Uterus (tissue), 2 donors: ENCODE measurements around the gene EPHB6.

Experiments
- POLR2A ChIP-seq, 2 donors: fragments of 450-650 bp; IDR thresholded peaks; one replicate each; pipeline ENCODE4 v1.6.1; 2016; ENCODE audit warnings: antibody characterized with exemption in 2 of 2, mild to moderate bottlenecking in 1 of 2, moderate library complexity in 1 of 2
- TF ChIP-seq, protein P1 (sequence below), 4 experiments: fragments of 200-600 bp in 2 of 4; fragments of 450-650 bp in 2 of 4; sonication (generic) in 2 of 4; IDR thresholded peaks; one replicate each; pipeline ENCODE4 v1.5.1; 2016 to 2019; ENCODE audit warnings: antibody characterized with exemption in 4 of 4, mild to moderate bottlenecking in 2 of 4, moderate library complexity in 1 of 4

DNA sequence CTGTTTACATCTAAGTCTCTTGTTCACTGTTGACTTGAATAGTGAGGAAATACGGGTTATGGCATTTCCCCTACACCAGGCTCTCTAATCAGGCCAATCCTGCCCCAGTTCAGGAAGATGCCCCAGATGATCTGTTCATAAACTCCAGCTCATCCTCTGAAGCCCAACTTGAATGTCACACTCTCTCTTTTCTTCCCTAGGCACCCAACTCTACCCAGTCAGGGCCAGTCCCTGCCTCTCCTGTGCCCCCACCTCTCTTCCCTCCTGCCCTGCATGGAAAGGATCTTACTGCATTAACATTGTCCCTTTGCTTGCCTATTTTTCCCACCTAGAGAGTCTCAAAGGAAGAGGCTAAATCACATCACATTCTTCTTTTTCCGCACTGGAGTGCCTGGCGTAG is 41.3 kb downstream of the EPHB6 start:
- TF ChIP-seq, protein P1, sequence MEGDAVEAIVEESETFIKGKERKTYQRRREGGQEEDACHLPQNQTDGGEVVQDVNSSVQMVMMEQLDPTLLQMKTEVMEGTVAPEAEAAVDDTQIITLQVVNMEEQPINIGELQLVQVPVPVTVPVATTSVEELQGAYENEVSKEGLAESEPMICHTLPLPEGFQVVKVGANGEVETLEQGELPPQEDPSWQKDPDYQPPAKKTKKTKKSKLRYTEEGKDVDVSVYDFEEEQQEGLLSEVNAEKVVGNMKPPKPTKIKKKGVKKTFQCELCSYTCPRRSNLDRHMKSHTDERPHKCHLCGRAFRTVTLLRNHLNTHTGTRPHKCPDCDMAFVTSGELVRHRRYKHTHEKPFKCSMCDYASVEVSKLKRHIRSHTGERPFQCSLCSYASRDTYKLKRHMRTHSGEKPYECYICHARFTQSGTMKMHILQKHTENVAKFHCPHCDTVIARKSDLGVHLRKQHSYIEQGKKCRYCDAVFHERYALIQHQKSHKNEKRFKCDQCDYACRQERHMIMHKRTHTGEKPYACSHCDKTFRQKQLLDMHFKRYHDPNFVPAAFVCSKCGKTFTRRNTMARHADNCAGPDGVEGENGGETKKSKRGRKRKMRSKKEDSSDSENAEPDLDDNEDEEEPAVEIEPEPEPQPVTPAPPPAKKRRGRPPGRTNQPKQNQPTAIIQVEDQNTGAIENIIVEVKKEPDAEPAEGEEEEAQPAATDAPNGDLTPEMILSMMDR (IDR thresholded peaks at IDR 0.05) = no peak
- TF ChIP-seq POLR2A (IDR thresholded peaks at IDR 0.05) = no peak
